ENCODE data around the gene SANBR. TPM values are rescaled to one million over a fixed set of nuclear protein-coding genes. Genes with fewer than 3 reads are reported as not detected.

The SANBR gene
- 1 to 10 TPM; 1.3 to 4.4 (median 1.9) TPM for total RNA-seq
- long read RNA-seq = 0 reads

- H3K27ac ChIP-seq = peak within 1 kb of the TSS; percentile 29 to 78 (median 57)
- H3K4me3 ChIP-seq = peak within 1 kb of the TSS; percentile 79 to 83 (median 80)
- H3K9me3 ChIP-seq = no peaks in the 10 kb centered on the region
- intact Hi-C loops (cut with DNase I) = no loop called here
- no peaks in the 10 kb centered on the region for H3K36me3 ChIP-seq
- peaks cover 0 to 12% (median 0%) of the 10 kb centered on the region in 4 donors for H3K4me1 ChIP-seq
- ATAC-seq = peak; percentile 97 to 99 (median 98)
- TF ChIP-seq CTCF (IDR thresholded peaks at IDR 0.05) (peak in 1 of 4 donors; percentile 11), POLR2A (IDR thresholded peaks at IDR 0.05) (peak; percentile 61)
- DNase-seq = peak; percentile 89 to 91 (median 89)
- H3K27me3 ChIP-seq = no peaks in the 10 kb centered on the region
- 1% methylated on average over 29 of the region's 112 CpGs for WGBS (ENCODE audit: insufficient coverage, low coverage, low lambda C conversion rate, missing lambda C conversion rate)
Measured at GRCh38 chr2:61065714-61066709, at the start of gene SANBR. TSS of gene SANBR (plus strand) at chr2:61065871. CDS start at chr2:61070351, 4,480 bp downstream.

DNA sequence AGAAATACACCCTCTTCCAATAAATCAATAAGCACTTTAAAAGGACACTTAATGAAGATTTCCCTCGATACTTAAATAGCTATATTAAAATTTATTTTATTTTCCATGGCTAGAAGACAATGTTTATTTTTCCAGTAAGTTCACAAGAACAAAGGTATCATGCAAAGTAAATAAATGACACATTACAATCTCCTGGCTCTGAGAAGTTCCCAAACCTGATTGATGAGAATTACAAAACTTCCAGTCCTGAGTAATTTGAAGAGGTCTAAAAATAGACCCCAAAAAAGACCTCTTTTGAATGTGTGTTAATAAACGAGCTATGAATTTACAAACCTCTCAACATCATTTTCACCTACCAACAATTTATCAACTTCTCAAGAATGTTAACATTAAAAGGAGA is 49.7 kb upstream of the SANBR start:
- H3K36me3 ChIP-seq = no peaks in the 10 kb centered on the region
- intact Hi-C loops (cut with DNase I) = no loop called here
- peak overlapping the region in 2 of 3 donors; percentile 90 to 95 for H3K27ac ChIP-seq
- peaks cover 0 to 27% (median 4%) of the 10 kb centered on the region in 4 donors for H3K4me1 ChIP-seq
- H3K4me3 ChIP-seq = peak overlapping the region; percentile 73 to 95 (median 83)
- H3K9me3 ChIP-seq = no peaks in the 10 kb centered on the region
- no peaks in the 10 kb centered on the region for H3K27me3 ChIP-seq
- ATAC-seq = peak in 1 of 4 donors; percentile 10
- TF ChIP-seq POLR2A (IDR thresholded peaks at IDR 0.05) = no peak
- no peak for TF ChIP-seq CTCF (IDR thresholded peaks at IDR 0.05)
- WGBS (ENCODE audit: insufficient coverage, low coverage, low lambda C conversion rate, missing lambda C conversion rate) = 11% methylated on average over 2 of the region's 2 CpGs
- no peak for DNase-seq

- no peaks in the 10 kb centered on the region for H3K36me3 ChIP-seq
- H3K27ac ChIP-seq = peak overlapping the region; percentile 90 to 95 (median 92)
- ATAC-seq = no peak
- H3K27me3 ChIP-seq = no peaks in the 10 kb centered on the region
- WGBS (ENCODE audit: insufficient coverage, low coverage, low lambda C conversion rate, missing lambda C conversion rate) = under 1% methylated on average over 16 of the region's 16 CpGs
- peak overlapping the region; percentile 73 to 95 (median 83) for H3K4me3 ChIP-seq
- intact Hi-C loops (cut with DNase I) = no loop called here
- H3K9me3 ChIP-seq = no peaks in the 10 kb centered on the region
- H3K4me1 ChIP-seq = peaks cover 0 to 27% (median 4%) of the 10 kb centered on the region in 4 donors
- no peak for DNase-seq
- TF ChIP-seq CTCF (IDR thresholded peaks at IDR 0.05) (no peak), POLR2A (IDR thresholded peaks at IDR 0.05) (no peak)
Measured at GRCh38 chr2:61016392-61017002, 49.2 kb upstream of the SANBR start.

DNA sequence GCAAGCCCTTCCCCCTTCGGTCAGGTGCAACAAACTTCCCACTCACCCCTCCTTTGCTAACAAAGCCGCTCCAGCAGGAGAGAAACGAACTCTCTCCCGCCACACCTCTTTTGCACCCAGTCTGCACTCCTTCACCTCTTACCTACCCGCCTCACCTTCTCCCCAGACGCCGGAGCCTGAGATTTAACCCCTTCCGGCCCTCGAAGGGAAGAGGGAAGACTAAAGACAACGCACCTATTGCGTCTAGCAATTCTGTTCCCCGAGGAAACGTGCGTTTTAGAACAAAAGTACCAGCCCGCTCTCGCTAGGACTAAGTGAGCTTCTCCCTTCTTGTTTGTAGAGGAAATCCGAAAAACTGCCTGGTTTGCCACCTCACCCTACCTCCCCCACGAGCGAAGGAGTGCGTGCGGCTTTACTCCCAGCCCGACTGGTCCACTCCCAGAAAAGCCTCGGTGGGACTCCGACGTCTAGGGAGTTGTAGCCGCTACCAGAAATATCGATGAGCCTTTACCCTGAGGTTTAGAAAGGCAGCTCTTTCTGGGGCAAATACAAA is 48.6 kb upstream of the SANBR start:
- ATAC-seq (peak; percentile 75 to 86 (median 79)), DNase-seq (peak; percentile 73 to 78 (median 77))
- Histone ChIP-seq H3K4me1 (peaks cover 0 to 27% (median 4%) of the 10 kb centered on the region in 4 donors), H3K36me3 (no peaks in the 10 kb centered on the region), H3K27me3 (no peaks in the 10 kb centered on the region), H3K27ac (peak overlapping the region; percentile 90 to 95 (median 92)), H3K9me3 (no peaks in the 10 kb centered on the region), H3K4me3 (peak overlapping the region; percentile 73 to 95 (median 83))
- intact Hi-C loops (cut with DNase I) = no loop called here
- TF ChIP-seq POLR2A (IDR thresholded peaks at IDR 0.05) (no peak), CTCF (IDR thresholded peaks at IDR 0.05) (no peak)
- WGBS (ENCODE audit: insufficient coverage, low coverage, low lambda C conversion rate, missing lambda C conversion rate) = 1% methylated on average over 23 of the region's 27 CpGs
